Measurements from ENCODE around the gene JAM2.

Gene JAM2

GRCh38 chr21:25737421-25737820 lies 98.4 kb downstream of the JAM2 start:
- TF ChIP-seq, protein P1, sequence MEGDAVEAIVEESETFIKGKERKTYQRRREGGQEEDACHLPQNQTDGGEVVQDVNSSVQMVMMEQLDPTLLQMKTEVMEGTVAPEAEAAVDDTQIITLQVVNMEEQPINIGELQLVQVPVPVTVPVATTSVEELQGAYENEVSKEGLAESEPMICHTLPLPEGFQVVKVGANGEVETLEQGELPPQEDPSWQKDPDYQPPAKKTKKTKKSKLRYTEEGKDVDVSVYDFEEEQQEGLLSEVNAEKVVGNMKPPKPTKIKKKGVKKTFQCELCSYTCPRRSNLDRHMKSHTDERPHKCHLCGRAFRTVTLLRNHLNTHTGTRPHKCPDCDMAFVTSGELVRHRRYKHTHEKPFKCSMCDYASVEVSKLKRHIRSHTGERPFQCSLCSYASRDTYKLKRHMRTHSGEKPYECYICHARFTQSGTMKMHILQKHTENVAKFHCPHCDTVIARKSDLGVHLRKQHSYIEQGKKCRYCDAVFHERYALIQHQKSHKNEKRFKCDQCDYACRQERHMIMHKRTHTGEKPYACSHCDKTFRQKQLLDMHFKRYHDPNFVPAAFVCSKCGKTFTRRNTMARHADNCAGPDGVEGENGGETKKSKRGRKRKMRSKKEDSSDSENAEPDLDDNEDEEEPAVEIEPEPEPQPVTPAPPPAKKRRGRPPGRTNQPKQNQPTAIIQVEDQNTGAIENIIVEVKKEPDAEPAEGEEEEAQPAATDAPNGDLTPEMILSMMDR (IDR thresholded peaks at IDR 0.05; ENCODE audit: control insufficient read depth, insufficient read depth, low read depth, low read length, missing control alignments), result no peak
- no peak for DNase-seq (ENCODE audit: low read depth)
- H3K4me3 ChIP-seq (ENCODE audit: control insufficient read depth, low read depth, low read length), result no peak overlapping the region

DNA sequence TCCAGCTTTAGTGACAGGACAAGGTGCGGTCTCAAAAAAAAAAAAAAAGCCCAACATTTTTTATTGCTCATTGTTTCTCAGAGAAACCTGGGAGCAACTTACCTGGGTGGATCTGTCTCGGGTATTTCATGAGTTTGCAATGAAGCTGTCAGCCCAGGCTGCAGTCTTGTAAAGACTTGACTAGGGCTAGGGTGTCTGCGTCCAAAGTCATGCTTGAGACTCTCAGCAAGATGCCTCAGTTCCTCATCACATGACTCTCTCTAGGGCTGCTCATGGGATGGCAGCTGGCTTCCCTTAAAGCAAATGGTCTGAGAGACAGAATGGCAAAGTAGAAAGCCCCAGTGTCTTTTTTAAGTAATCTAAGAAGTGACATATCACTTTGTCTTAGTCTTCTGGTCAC lies 103.8 kb downstream of the JAM2 start:
- TF ChIP-seq, protein P1 (IDR thresholded peaks at IDR 0.05; ENCODE audit: control insufficient read depth, insufficient read depth, low read depth, low read length, missing control alignments), result no peak
- H3K4me3 ChIP-seq (ENCODE audit: control insufficient read depth, low read depth, low read length), result no peak overlapping the region
- no peak for DNase-seq (ENCODE audit: low read depth)

GRCh38 chr21:25744854-25745253 lies 105.8 kb downstream of the JAM2 start:
- H3K4me3 ChIP-seq (ENCODE audit: control insufficient read depth, low read depth, low read length), result no peak overlapping the region
- DNase-seq (ENCODE audit: low read depth), result no peak
- TF ChIP-seq, protein P1 (IDR thresholded peaks at IDR 0.05; ENCODE audit: control insufficient read depth, insufficient read depth, low read depth, low read length, missing control alignments), result no peak

DNA sequence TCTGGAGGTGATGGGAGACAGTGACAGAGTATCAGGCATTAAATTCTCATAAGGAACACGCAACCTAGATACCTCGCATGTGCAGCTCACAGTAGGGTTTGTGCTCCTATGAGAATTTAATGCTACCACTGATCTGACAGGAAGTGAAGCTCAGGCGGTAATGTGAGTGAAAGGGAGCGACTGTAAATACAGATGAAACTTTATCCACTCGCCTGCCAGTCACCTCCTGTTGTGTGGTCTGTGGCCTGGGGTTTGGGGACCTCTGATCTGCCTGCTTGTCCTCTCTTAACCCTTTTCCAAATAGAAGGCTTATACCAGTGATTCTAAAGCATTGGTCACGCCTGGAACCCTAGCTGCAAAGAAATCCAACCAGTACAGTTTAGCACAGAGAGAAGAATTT lies 111.0 kb downstream of the JAM2 start:
- H3K4me3 ChIP-seq (ENCODE audit: control insufficient read depth, low read depth, low read length), result no peak overlapping the region
- DNase-seq (ENCODE audit: low read depth), result no peak
- TF ChIP-seq, protein P1 (IDR thresholded peaks at IDR 0.05; ENCODE audit: control insufficient read depth, insufficient read depth, low read depth, low read length, missing control alignments), result no peak

GRCh38 chr21:25752416-25752815 lies 113.4 kb downstream of the JAM2 start:
- TF ChIP-seq, protein P1 (IDR thresholded peaks at IDR 0.05; ENCODE audit: control insufficient read depth, insufficient read depth, low read depth, low read length, missing control alignments), result no peak
- no peak for DNase-seq (ENCODE audit: low read depth)
- H3K4me3 ChIP-seq (ENCODE audit: control insufficient read depth, low read depth, low read length), result no peak overlapping the region

- no peak for DNase-seq (ENCODE audit: low read depth)
- TF ChIP-seq, protein P1 (IDR thresholded peaks at IDR 0.05; ENCODE audit: control insufficient read depth, insufficient read depth, low read depth, low read length, missing control alignments), result no peak
- H3K4me3 ChIP-seq (ENCODE audit: control insufficient read depth, low read depth, low read length), result no peak overlapping the region
Observed at GRCh38 chr21:25756190-25756932, 117.3 kb downstream of the JAM2 start.
